Skeletal muscle satellite cell (primary cell): ENCODE measurements around the gene ZNF581.

Experiments used
- H3K27me3 ChIP-seq: 2 replicates; pipeline ENCODE4 v1.7.0; 2013; ENCODE audit warnings: low read length; ENCODE audit not compliant: control insufficient read depth, insufficient read depth
- H3K36me3 ChIP-seq: 2 replicates; pipeline ENCODE4 v1.7.0; 2013; ENCODE audit warnings: mild to moderate bottlenecking, control low read depth, low read length; ENCODE audit not compliant: insufficient read depth
- H3K4me1 ChIP-seq: 2 replicates; pipeline ENCODE4 v1.7.0; 2013; ENCODE audit warnings: low read length; ENCODE audit not compliant: control insufficient read depth, insufficient read depth
- H3K4me2 ChIP-seq: 2 replicates; pipeline ENCODE4 v1.7.0; 2013; ENCODE audit warnings: mild to moderate bottlenecking, low read length
- H3K4me3 ChIP-seq: 2 replicates; pipeline ENCODE4 v1.7.0; 2013; ENCODE audit warnings: low read length
- H3K9ac ChIP-seq: 2 replicates; pipeline ENCODE4 v1.7.0; 2013; ENCODE audit warnings: mild to moderate bottlenecking, low read depth, low read length, moderate library complexity
- H3K9me3 ChIP-seq: replicated peaks from 2 replicates; pipeline ENCODE4 v1.7.0; 2013; ENCODE audit warnings: mild to moderate bottlenecking, control low read depth, low read length

ZNF581 gene

DNA sequence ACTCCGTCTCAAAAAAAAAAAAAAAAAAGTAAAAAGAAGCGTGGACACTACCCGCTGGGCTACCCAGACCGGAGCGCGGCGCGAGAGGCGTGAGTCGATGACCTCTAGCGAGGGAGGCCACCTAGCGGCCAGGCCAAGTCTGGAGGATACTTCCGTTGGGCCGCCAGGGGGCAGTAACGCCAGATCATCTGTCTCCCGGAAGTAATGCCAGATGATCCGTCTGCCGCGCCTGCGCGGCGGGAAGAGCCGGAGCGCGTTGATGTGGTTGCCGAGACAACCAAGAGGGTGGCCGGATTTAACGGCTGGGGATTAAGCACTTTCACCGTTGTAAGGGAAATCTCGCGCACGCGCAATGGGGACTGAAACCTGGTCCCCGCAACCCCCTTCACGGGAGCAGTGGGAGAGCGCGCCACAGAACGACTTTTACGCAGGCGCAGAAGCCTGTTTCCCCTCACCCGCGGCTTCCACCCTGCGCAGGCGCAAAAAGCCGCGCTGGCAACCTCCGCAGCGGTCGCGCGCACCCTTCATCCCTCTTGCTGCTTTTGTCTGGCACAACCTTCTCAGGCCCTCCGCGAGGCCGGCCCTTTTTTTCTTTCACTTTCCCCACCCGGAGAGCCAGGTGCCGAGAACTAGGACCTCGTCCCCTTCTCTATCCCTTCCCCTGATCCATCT, 10.3 kb downstream of the ZNF581 start:
- Histone ChIP-seq H3K4me2 (peak overlapping the region; percentile 98), H3K36me3 (peaks cover 12% of the 10 kb centered on the region), H3K4me3 (peak overlapping the region; percentile 93), H3K9me3 (no peaks in the 10 kb centered on the region), H3K4me1 (peaks cover 32% of the 10 kb centered on the region), H3K27me3 (no peaks in the 10 kb centered on the region), H3K9ac (peak overlapping the region; percentile 99)

DNA sequence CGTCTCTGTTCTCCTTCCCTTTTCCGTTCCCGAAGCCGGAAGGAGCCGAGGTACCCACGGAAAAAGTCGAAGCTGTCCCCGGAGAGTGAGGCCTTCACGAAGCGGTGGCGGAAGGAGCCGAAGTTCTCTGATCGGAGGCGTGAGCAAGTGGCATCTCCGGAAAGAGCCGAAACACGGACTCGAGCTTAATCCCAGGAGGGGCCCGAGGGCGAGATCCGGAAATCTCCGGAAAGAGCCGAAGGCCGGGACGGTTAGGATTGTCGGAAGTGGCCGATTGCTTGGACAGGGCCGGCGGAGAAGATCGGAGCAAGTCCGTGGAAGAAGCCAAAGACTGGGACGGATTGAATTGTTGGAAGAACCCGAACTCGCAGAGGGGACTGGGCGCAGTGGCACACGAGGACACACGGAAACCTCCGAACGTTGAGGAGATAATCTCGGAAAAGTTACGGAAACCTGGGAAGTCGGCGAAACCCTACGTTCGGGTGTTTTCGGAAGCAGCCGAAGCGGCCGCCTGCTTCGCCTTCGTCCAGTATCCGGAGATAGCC, 10.9 kb downstream of the ZNF581 start:
- peak overlapping the region; percentile 98 for H3K4me2 ChIP-seq
- H3K27me3 ChIP-seq = no peaks in the 10 kb centered on the region
- peak overlapping the region; percentile 99 for H3K9ac ChIP-seq
- no peaks in the 10 kb centered on the region for H3K9me3 ChIP-seq
- H3K4me1 ChIP-seq = peaks cover 29% of the 10 kb centered on the region
- H3K36me3 ChIP-seq = peaks cover 16% of the 10 kb centered on the region
- H3K4me3 ChIP-seq = peak overlapping the region; percentile 93

DNA sequence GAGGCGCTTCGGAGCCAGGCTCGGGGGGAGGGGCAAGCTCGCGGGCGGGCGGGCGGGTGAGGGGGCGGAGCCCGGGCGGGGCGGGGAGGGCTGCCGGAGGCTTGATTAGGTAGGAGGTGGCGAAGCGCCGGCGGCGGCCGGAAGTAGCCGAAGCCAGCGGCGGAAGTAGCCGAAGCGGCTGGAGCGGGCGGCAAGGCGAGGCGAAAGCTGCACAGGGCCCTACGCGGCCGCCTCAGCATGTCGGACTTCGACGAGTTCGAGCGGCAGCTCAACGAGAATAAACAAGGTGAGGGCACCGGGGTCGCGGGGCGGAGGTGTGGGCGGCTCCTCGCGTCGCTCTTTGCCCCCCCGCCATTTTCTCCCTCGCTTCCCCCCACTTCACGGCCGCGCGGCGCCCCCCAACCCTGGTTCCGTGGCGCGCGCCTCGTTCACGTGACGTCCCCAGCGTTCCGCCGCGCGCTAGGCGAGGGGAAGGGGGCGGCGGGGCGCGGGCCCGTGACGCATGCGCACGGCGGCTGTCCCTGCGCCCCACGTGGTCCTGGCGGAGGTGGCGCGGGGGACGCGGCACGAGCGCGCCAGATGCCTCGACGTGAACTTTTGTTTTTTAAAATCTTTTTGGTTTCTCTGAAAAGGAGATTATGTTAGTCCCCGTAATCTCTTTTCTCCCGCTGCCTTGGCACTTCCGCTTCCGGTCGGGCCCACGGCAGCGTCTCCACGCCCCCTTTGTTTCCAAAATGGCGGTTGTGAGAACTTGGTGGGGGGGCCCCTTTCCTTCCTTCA, 11.6 kb downstream of the ZNF581 start, which contains the start of gene U2AF2:
U2AF2 (plus strand) TSS at position 168 of the 780 bp plus-strand sequence; CDS start at position 238, 70 bp downstream.
- H3K9me3 ChIP-seq = no peaks in the 10 kb centered on the region
- H3K4me2 ChIP-seq = peak within 1 kb of the TSS; percentile 98
- H3K4me1 ChIP-seq = peaks cover 28% of the 10 kb centered on the region
- H3K36me3 ChIP-seq = peaks cover 20% of the 10 kb centered on the region
- peak within 1 kb of the TSS; percentile 93 for H3K4me3 ChIP-seq
- peak within 1 kb of the TSS; percentile 99 for H3K9ac ChIP-seq
- H3K27me3 ChIP-seq = no peaks in the 10 kb centered on the region

DNA sequence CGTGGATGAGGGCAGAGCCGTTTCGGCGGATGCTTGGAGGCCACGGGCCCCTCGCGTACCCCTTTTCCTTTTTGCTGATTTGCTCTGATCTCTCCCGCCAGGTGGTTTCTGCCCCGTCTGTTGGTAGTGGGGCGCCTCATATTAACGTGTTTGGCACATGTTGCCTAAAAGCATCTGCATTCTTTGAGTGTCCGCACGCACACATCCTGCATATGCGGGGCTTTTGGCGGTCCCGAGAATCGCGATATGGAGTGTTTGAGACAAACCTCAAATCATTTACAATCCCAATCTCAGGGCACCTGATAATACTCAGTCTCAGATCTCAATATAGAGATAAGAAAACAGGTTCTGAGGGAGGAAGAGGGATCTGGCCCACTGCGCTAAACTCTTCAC, 12.2 kb downstream of the ZNF581 start:
- H3K4me2 ChIP-seq = peak overlapping the region; percentile 90
- peaks cover 24% of the 10 kb centered on the region for H3K36me3 ChIP-seq
- H3K9ac ChIP-seq = peak overlapping the region; percentile 99
- H3K4me1 ChIP-seq = peaks cover 28% of the 10 kb centered on the region
- H3K9me3 ChIP-seq = no peaks in the 10 kb centered on the region
- H3K27me3 ChIP-seq = no peaks in the 10 kb centered on the region
- peak overlapping the region; percentile 93 for H3K4me3 ChIP-seq

DNA sequence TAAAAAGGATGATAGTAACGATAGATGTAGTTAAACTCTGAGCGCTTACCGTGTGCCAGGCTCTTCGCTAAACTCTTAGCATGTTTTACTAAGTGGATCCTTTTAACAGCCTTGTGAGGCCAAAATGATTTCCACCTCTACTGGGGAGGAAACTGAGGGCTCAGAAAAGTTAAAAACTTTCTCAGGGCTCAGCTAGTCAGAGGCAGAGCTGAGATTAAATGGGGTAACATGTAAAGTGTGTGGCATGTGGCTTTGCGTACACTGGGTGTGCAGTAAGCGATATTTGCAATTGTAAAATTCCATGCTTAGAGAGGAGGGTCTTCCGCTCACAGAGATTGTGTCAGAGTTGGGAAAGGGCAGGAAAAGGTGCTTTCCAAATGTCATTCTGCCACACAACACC, 13.1 kb downstream of the ZNF581 start:
- Histone ChIP-seq H3K36me3 (peaks cover 26% of the 10 kb centered on the region), H3K9me3 (no peaks in the 10 kb centered on the region), H3K4me3 (peak overlapping the region; percentile 93), H3K27me3 (no peaks in the 10 kb centered on the region), H3K9ac (peak overlapping the region; percentile 99), H3K4me1 (peaks cover 28% of the 10 kb centered on the region), H3K4me2 (peak overlapping the region; percentile 90)

DNA sequence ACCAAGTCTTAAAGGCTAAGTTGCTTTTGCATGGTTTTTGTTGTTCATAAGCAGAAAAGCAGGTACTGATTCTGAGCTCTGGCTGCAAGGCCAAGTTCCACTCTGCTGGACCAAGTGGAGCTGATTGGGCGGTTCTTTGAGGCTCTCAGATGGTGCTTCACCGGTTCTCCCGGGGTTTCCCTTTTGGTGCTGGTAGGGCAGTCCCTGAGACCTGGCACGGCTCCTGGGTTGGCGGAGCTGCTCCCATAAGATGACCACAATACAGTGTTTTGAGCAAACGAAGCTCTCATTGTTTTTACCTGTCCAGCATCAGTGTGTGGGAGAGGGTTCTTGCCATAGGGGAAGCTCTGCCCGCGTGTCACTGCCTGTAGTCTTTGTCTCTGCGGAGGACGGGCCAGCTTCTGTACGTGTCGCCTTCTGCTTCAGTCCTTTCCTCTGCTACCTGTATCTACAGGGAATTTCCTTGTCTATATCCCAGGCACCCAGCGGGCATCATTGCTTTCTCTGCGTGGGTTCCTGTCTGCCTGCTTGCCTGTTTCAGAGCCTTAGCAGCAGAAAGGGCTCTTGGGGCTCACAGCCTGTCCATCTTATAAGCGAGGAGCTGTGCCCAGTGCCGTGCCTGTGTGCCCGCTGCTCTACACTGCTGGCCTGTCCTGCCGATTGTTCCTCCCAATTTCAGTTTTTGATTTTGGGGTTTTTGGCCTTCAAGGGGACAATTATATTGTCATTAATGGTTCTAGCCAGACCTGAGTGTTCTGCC, 13.7 kb downstream of the ZNF581 start:
- H3K27me3 ChIP-seq = no peaks in the 10 kb centered on the region
- no peaks in the 10 kb centered on the region for H3K9me3 ChIP-seq
- H3K4me1 ChIP-seq = peaks cover 28% of the 10 kb centered on the region
- H3K36me3 ChIP-seq = peaks cover 31% of the 10 kb centered on the region
- H3K4me3 ChIP-seq = peak overlapping the region; percentile 93
- peak overlapping the region; percentile 99 for H3K9ac ChIP-seq
- H3K4me2 ChIP-seq = peak overlapping the region; percentile 90

DNA sequence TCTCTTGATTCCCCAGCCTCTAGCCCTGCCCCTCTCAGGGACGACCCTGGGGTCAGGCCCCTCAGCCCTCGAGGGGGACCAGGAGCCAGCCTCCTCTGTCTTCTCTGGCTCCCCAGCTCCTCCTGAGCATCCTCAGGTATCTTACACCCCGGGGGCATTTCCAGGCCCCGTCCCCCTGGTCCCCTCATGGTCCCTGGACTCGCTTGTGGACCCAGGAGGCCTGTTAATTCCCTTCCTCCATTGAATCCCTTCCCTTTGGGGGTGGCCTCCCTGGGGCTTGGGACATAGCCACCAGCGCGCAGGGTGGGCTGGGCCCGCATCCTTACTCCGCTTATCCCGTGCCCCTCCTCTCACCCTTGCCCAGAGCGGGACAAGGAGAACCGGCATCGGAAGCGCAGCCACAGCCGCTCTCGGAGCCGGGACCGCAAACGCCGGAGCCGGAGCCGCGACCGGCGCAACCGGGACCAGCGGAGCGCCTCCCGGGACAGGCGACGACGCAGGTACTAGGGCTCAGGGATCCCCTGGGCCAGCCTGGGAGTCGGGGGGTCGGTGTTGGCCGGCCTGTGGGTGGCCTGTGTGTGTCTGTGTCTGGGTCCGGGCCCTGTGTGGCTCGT, 15.5 kb downstream of the ZNF581 start:
- H3K4me1 ChIP-seq = peaks cover 28% of the 10 kb centered on the region
- H3K4me2 ChIP-seq = peak overlapping the region; percentile 90
- no peak overlapping the region for H3K4me3 ChIP-seq
- no peaks in the 10 kb centered on the region for H3K27me3 ChIP-seq
- H3K9me3 ChIP-seq = no peaks in the 10 kb centered on the region
- peaks cover 44% of the 10 kb centered on the region for H3K36me3 ChIP-seq
- no peak overlapping the region for H3K9ac ChIP-seq

DNA sequence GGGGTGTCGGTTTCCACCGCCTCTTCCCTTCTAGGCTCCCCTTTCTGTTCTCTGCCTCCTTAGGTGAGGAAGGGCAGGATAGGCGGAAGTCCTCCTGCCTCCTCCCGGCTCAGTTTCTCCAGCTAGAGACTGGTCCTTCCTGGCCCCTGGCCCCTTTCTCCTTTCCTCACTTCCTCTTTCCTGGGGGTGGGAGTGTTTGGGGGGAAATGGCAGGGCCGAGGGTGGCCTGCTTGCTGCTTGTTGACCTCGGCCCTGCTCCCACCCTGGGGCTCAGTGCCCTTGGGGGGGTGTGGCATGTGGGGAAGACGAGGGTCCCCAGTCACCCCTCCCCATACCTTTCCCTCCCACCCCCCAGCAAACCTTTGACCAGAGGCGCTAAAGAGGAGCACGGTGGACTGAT, 16.4 kb downstream of the ZNF581 start:
- Histone ChIP-seq H3K4me1 (peaks cover 28% of the 10 kb centered on the region), H3K27me3 (no peaks in the 10 kb centered on the region), H3K9me3 (no peaks in the 10 kb centered on the region), H3K4me3 (no peak overlapping the region), H3K36me3 (peaks cover 50% of the 10 kb centered on the region), H3K4me2 (no peak overlapping the region), H3K9ac (no peak overlapping the region)

DNA sequence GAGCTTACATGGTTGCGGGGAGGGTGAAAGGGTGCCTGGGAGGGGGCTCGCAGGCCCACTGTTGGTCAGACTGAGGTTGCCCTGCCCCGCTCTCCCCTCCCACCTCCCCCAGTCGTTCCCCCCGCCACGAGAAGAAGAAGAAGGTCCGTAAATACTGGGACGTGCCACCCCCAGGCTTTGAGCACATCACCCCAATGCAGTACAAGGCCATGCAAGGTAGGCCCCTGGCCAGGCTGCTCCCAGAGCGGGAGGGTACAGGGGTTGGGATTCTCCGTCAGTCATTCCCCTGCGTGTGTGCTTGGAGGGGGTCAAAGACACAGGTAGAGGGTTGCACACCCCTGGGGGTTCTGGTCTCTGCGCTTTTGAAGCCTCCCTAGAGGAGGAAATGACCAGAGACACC, 17.0 kb downstream of the ZNF581 start:
- Histone ChIP-seq H3K36me3 (peaks cover 50% of the 10 kb centered on the region), H3K4me1 (peaks cover 28% of the 10 kb centered on the region), H3K9me3 (no peaks in the 10 kb centered on the region), H3K9ac (no peak overlapping the region), H3K4me3 (no peak overlapping the region), H3K27me3 (no peaks in the 10 kb centered on the region), H3K4me2 (no peak overlapping the region)

DNA sequence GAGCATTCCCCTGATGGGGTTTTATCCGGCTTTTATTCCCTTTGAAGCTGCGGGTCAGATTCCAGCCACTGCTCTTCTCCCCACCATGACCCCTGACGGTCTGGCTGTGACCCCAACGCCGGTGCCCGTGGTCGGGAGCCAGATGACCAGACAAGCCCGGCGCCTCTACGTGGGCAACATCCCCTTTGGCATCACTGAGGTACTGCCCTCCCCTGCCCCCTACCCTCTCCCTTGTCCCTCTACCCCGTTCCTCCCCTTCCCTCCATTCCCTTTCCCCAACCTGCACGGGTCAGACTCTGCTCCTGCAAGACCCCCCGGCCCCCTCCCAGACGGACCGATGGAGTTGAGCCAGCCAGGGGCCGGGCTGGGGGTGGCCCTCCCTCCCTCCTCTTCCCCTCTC, 17.5 kb downstream of the ZNF581 start:
- H3K9me3 ChIP-seq = no peaks in the 10 kb centered on the region
- no peak overlapping the region for H3K4me2 ChIP-seq
- H3K9ac ChIP-seq = no peak overlapping the region
- no peaks in the 10 kb centered on the region for H3K27me3 ChIP-seq
- H3K36me3 ChIP-seq = peaks cover 50% of the 10 kb centered on the region
- H3K4me3 ChIP-seq = no peak overlapping the region
- peaks cover 28% of the 10 kb centered on the region for H3K4me1 ChIP-seq

DNA sequence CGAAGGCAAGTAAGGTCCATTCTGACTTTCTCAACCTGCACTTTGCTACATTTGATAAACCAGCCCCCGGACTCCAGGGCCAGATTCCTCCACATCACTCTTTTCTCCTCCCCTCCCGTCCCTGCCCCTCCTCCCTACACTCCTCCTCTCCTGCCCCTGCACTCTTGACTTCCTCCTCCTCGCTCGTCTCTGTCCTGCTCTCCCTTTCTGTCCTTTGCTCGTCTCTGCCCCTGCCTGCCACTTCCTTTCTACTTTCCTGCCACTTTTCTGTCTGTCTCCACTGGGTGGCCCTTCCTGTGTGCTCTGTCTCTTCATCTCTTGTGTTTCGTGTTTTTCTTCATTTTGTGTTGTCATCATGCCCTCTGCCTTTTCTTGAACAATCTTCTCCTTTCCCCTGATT, 18.4 kb downstream of the ZNF581 start:
- Histone ChIP-seq H3K9ac (no peak overlapping the region), H3K36me3 (peaks cover 58% of the 10 kb centered on the region), H3K4me1 (peaks cover 21% of the 10 kb centered on the region), H3K4me2 (no peak overlapping the region), H3K4me3 (no peak overlapping the region), H3K27me3 (no peaks in the 10 kb centered on the region), H3K9me3 (no peaks in the 10 kb centered on the region)
